Breast epithelium (tissue), 3 donors: ENCODE measurements around the gene RPUSD1.

Experiments
- CTCF ChIP-seq, 3 donors: fragments of 450-650 bp; IDR thresholded peaks; one replicate each; pipeline ENCODE4 v1.5.1; 2016 to 2017; ENCODE audit warnings: antibody characterized with exemption in 3 of 3, mild to moderate bottlenecking in 3 of 3, moderate library complexity in 3 of 3
- POLR2A ChIP-seq: fragments of 450-650 bp; IDR thresholded peaks from one replicate; pipeline ENCODE4 v1.6.1; 2016; ENCODE audit warnings: antibody characterized with exemption, mild to moderate bottlenecking, moderate library complexity
- POLR2AphosphoS5 ChIP-seq, 3 donors: sonication (generic); formaldehyde crosslinking; IDR thresholded peaks; one replicate each; pipeline ENCODE4 v1.6.1; 2017; ENCODE audit warnings: antibody characterized with exemption in 3 of 3

GRCh38 chr16:822909-823297, 34.7 kb upstream of the RPUSD1 start:
- TF ChIP-seq CTCF (IDR thresholded peaks at IDR 0.05), result no peak
- TF ChIP-seq POLR2A, result no peak
- TF ChIP-seq POLR2AphosphoS5 (IDR thresholded peaks at IDR 0.05), result no peak
